Spleen (tissue), 11 donors: Measurements from ENCODE around the gene PRUNE2. TPM values are rescaled to one million over a fixed set of nuclear protein-coding genes. Genes with fewer than 3 reads are reported as not detected.
"Not testable (repeated sequence)": the region's sequence is repeated elsewhere in the genome, so short reads cannot be mapped to it uniquely, and the experiment has no call there.

Source experiments
- DNase-seq: peaks from one replicate; pipeline ENCODE4 v3.0.0-alpha.2; 2020
- H3K27ac ChIP-seq, 8 donors: fragments of 200-600 bp; sonication (generic) in 7 of 8; 1 replicate in 4 of 8; 2 replicates in 4 of 8; pipeline versions ENCODE4 v1.5.0 to v1.8.0; 2016 to 2021; ENCODE audit warnings: inconsistent platforms in 4 of 8, mild to moderate bottlenecking in 4 of 8, moderate library complexity in 1 of 8
- H3K27me3 ChIP-seq, 7 donors: fragments of 200-600 bp; sonication (generic) in 6 of 7; replicated peaks in 1 of 7; 1 replicate in 4 of 7; 2 replicates in 3 of 7; pipeline versions ENCODE4 v1.5.0 to v1.8.0; 2016 to 2021; ENCODE audit warnings: inconsistent platforms in 3 of 7, mild to moderate bottlenecking in 1 of 7
- H3K36me3 ChIP-seq, 6 donors: fragments of 200-600 bp; sonication (generic) in 5 of 6; 1 replicate in 4 of 6; 2 replicates in 2 of 6; pipeline versions ENCODE4 v1.5.0 to v1.8.0; 2016 to 2021; ENCODE audit warnings: inconsistent platforms in 2 of 6
- H3K4me1 ChIP-seq, 6 donors: fragments of 200-600 bp; sonication (generic) in 5 of 6; 1 replicate in 3 of 6; 2 replicates in 3 of 6; pipeline versions ENCODE4 v1.5.0 to v1.8.0; 2016 to 2021; ENCODE audit warnings: inconsistent platforms in 3 of 6
- H3K4me3 ChIP-seq, 8 donors: fragments of 200-600 bp; sonication (generic) in 7 of 8; 1 replicate in 4 of 8; 2 replicates in 4 of 8; pipeline versions ENCODE4 v1.5.0 to v1.8.0; 2016 to 2021; ENCODE audit warnings: inconsistent platforms in 4 of 8, mild to moderate bottlenecking in 4 of 8, moderate library complexity in 2 of 8
- H3K9me3 ChIP-seq, 8 donors: fragments of 200-600 bp; sonication (generic) in 7 of 8; 1 replicate in 4 of 8; 2 replicates in 4 of 8; pipeline versions ENCODE4 v1.5.0 to v1.8.0; 2016 to 2021; ENCODE audit warnings: inconsistent platforms in 4 of 8
- POLR2A ChIP-seq, 3 donors: fragments of 450-650 bp; IDR thresholded peaks; one replicate each; pipeline ENCODE4 v1.5.1; 2017; ENCODE audit warnings: antibody characterized with exemption in 3 of 3, mild to moderate bottlenecking in 1 of 3
- POLR2AphosphoS5 ChIP-seq, 3 donors: sonication (generic); formaldehyde crosslinking; IDR thresholded peaks; one replicate each; pipeline ENCODE4 v1.5.1; 2017; ENCODE audit warnings: antibody characterized with exemption in 3 of 3
- WGBS, 5 donors: extraction: QIAGEN DNeasy Blood & Tissue Kit in 3 of 5; methylation state at CpG; one replicate each; pipeline versions ENCODE4 v1.1.5 to v1.1.7; 2013 to 2018; 5-methylcytosine and 5-hydroxymethylcytosine counted together
- intact Hi-C: fragments of 100-400 bp; cut with DNase I; formaldehyde crosslinking; loops from one replicate; pipeline ENCODE4 v1.15.0; 2023; ENCODE audit warnings: low total_unique reads
- polyA plus RNA-seq, 3 donors: library from polyadenylated mRNA; stranded (reverse); fragments of 200-250 nt; gene quantifications; one replicate each; pipeline ENCODE4 v1.2.1, GENCODE V29; 2013
- total RNA-seq, 7 donors: library from RNA; depleted of rRNA in 3 of 7; stranded (reverse); fragments of >200 nt in 3 of 7; fragmentation: NEBNext Ultra II Directional in 4 of 7; extraction: Animal tissue kit (Norgen Biotek cat#: 25700) in 4 of 7; gene quantifications; one replicate each; pipeline versions ENCODE4 v1.1.0 to v1.2.1, GENCODE V29; 2016 to 2021
- TF ChIP-seq, protein P1 (sequence below), 11 experiments: fragments of 200-600 bp in 7 of 11; fragments of 450-650 bp in 4 of 11; sonication (generic) in 4 of 11; IDR thresholded peaks in 8 of 11; conservative IDR thresholded peaks in 3 of 11; 1 replicate in 7 of 11; 2 replicates in 4 of 11; pipeline versions ENCODE4 v1.4.0 to v1.8.0; 2016 to 2021; ENCODE audit warnings: antibody characterized with exemption in 11 of 11, inconsistent platforms in 4 of 11, mild to moderate bottlenecking in 1 of 11
- donor health status: healthy with polysubstance abuse.
- donor health status: DM: no; HTN: no; CAD: no; lungs with moderate emphysema.
- donor health status: DM: no; HTN: no; CAD: no.
- donor health status: Bipolar disorder and iron deficiency.
- donor health status: healthy.
- donor health status: DM: no; HTN: no; CAD: no.
- donor health status: DM: yes; HTN: yes; CAD: no.

The PRUNE2 gene
- total and polyA plus RNA-seq, 10 donors, result 3.3 to 23.6 (median 14.0) TPM

DNA sequence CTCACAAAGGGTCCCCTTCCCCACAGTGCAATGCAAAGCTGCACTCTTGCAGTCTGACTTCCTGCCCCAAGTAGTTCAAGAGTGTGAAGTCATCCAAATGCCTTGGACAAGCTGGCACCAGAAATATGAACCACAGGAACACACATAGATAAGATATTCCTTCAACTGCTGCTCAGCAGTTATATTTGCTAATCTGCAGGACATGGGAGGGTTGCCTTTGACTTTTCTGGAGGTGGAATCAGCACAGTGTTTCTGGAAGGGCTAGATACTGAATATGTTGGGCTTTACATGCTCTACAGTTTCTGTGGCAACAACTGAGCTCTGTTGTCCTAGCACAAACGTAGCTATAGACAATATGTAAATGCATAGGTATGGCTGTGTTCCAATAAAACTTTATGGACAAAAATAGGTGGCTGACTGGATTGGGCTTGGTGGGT lies 238.4 kb downstream of the PRUNE2 start:
- 20 to 52% (median 38%) methylated on average over 1 of the region's 1 CpG for WGBS, 5 donors
- Histone ChIP-seq H3K4me1 (peaks cover 0 to 21% (median 9%) of the 10 kb centered on the region in 6 donors), H3K4me3 (no peak overlapping the region), H3K36me3 (no peaks in the 10 kb centered on the region), H3K27ac (no peak overlapping the region), H3K9me3 (no peaks in the 10 kb centered on the region), H3K27me3 (peaks cover 0 to 4% (median 0%) of the 10 kb centered on the region in 7 donors)
- no peak for DNase-seq
- TF ChIP-seq, protein P1, sequence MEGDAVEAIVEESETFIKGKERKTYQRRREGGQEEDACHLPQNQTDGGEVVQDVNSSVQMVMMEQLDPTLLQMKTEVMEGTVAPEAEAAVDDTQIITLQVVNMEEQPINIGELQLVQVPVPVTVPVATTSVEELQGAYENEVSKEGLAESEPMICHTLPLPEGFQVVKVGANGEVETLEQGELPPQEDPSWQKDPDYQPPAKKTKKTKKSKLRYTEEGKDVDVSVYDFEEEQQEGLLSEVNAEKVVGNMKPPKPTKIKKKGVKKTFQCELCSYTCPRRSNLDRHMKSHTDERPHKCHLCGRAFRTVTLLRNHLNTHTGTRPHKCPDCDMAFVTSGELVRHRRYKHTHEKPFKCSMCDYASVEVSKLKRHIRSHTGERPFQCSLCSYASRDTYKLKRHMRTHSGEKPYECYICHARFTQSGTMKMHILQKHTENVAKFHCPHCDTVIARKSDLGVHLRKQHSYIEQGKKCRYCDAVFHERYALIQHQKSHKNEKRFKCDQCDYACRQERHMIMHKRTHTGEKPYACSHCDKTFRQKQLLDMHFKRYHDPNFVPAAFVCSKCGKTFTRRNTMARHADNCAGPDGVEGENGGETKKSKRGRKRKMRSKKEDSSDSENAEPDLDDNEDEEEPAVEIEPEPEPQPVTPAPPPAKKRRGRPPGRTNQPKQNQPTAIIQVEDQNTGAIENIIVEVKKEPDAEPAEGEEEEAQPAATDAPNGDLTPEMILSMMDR (IDR thresholded peaks at IDR 0.05 in 8 of 11, conservative IDR thresholded peaks at IDR 0.05 in 3 of 11), result no peak
- TF ChIP-seq POLR2A (IDR thresholded peaks at IDR 0.05) (no peak), POLR2AphosphoS5 (IDR thresholded peaks at IDR 0.05) (no peak)
- intact Hi-C loops, result no loop called here

DNA sequence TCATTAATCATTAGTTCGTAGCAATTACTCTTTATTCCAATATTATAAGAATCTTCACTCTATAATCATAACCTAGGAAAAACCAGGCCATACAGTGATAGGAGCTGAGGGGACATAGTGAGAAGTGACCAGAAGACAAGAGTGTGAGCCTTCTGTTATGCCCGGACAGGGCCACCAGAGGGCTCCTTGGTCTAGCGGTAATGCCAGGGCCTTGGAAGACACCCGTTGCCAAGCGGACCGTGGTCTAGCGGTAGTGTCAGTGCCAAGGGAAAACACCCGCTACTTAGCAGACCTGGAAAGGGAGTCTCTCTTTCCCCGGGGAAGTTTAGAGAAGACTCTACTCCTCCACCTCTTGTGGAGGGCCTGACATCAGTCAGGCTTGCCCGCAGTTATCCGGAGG lies 239.9 kb downstream of the PRUNE2 start:
- peaks cover 0 to 27% (median 9%) of the 10 kb centered on the region in 6 donors for H3K4me1 ChIP-seq
- TF ChIP-seq, protein P1 (IDR thresholded peaks at IDR 0.05 in 8 of 11, conservative IDR thresholded peaks at IDR 0.05 in 3 of 11), result peak in 8 of 11 experiments; percentile 18 to 45 (median 26)
- H3K9me3 ChIP-seq, H3K36me3 ChIP-seq, H3K4me3 ChIP-seq, intact Hi-C loops, H3K27me3 ChIP-seq: not testable (repeated sequence)
- 77 to 90% (median 86%) methylated on average over 11 of the region's 11 CpGs for WGBS, 5 donors
- peak overlapping the region in 1 of 8 donors; percentile 7 for H3K27ac ChIP-seq
- peak; percentile 78 for DNase-seq

DNA sequence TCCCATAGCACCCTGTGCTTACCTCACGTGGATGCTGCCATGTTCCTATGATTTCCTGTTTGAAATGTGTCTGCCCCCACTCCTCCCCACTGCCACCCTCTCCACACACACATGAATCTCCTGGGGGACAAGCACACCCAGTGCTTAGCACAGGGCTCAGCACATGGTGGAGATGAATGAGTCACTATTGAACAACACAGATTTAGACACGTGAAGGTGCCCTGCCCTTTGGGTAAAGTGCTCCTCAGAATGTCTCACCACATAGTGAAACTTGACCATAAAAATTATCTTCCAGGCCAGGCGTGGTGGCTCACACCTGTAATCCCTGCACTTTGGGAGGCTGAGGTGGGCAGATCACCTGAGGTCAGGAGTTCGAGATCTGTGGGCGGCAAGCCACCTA lies 240.5 kb downstream of the PRUNE2 start:
- H3K9me3 ChIP-seq, result no peaks in the 10 kb centered on the region
- DNase-seq, result no peak
- H3K27me3 ChIP-seq, result peaks cover 0 to 4% (median 0%) of the 10 kb centered on the region in 7 donors
- no peak overlapping the region for H3K27ac ChIP-seq
- 82 to 93% (median 88%) methylated on average over 5 of the region's 5 CpGs for WGBS, 5 donors
- intact Hi-C loops, result no loop called here
- no peak overlapping the region for H3K4me3 ChIP-seq
- H3K4me1 ChIP-seq, result peaks cover 0 to 27% (median 9%) of the 10 kb centered on the region in 6 donors
- H3K36me3 ChIP-seq, result no peaks in the 10 kb centered on the region
- TF ChIP-seq POLR2A (IDR thresholded peaks at IDR 0.05) (no peak), POLR2AphosphoS5 (IDR thresholded peaks at IDR 0.05) (no peak)
- TF ChIP-seq, protein P1 (IDR thresholded peaks at IDR 0.05 in 8 of 11, conservative IDR thresholded peaks at IDR 0.05 in 3 of 11), result no peak

DNA sequence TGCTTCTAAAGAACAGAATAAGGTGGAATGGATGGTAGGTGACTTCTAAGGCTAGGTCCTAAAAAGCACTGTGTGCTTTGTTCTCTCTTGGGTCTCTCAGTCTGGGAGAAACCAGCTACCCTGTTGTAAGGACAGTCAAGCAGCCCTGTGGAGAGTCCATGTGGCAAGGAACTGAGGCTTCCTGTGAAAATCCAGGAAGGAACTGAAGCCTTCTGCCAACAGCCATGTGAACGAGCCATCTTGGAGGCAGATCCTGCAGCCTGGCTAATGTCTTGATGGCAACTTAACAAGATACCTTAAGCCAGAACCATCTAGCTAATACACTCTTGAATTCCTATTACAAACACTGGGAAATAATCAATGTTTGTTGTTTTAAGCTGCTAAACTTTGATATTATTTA lies 241.8 kb downstream of the PRUNE2 start:
- no peak for DNase-seq
- Histone ChIP-seq H3K4me1 (peaks cover 0 to 27% (median 9%) of the 10 kb centered on the region in 6 donors), H3K9me3 (no peaks in the 10 kb centered on the region), H3K36me3 (no peaks in the 10 kb centered on the region), H3K27me3 (peaks cover 0 to 4% (median 0%) of the 10 kb centered on the region in 7 donors), H3K27ac (no peak overlapping the region), H3K4me3 (no peak overlapping the region)
- TF ChIP-seq, protein P1 (IDR thresholded peaks at IDR 0.05 in 8 of 11, conservative IDR thresholded peaks at IDR 0.05 in 3 of 11), result no peak
- no peak for TF ChIP-seq POLR2A (IDR thresholded peaks at IDR 0.05)
- no peak for TF ChIP-seq POLR2AphosphoS5 (IDR thresholded peaks at IDR 0.05)
- WGBS, 5 donors, result 30 to 63% (median 36%) methylated on average over 1 of the region's 1 CpG
- intact Hi-C loops, result no loop called here
